Measurements from ENCODE around the gene FARP2.

Gene FARP2

DNA sequence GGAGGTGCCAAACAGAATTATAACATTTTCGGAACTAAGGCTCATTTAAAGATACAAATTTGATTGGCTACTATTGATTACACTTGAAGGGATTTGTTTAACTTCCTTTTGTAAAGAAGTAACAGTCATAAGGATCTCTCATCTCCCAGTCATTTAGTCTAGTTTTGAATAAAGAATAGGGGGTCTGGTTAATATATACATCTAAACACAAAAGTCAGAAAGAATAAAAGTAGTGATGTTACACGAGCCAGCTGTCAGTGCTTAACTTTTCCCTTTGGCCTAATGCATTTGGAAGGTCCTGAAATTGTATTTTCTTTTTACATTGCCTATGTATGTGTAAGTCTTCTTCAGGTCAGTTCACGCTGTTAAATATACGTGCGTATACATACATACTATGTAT, 32.3 kb upstream of the FARP2 start:
- DNase-seq (ENCODE audit: low read depth): no peak

DNA sequence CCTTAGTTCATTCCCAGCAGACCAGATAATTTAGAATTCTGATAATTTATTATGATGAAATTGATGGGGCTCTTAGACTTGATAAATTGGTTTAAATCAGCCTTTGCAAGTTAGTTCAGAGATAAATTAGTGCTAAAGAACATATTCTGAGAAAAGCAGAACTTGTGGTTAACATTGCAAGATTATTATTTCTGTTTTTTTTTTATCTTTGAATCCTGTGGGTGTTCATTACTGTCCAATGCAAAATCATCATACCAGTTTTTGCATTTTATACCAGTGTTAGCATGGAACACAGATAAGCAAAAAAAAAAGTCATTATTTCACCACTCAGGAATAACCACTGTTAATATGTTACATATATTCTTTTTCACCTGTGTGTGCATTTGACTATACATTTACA, 31.3 kb upstream of the FARP2 start:
- no peak for DNase-seq (ENCODE audit: low read depth)

DNA sequence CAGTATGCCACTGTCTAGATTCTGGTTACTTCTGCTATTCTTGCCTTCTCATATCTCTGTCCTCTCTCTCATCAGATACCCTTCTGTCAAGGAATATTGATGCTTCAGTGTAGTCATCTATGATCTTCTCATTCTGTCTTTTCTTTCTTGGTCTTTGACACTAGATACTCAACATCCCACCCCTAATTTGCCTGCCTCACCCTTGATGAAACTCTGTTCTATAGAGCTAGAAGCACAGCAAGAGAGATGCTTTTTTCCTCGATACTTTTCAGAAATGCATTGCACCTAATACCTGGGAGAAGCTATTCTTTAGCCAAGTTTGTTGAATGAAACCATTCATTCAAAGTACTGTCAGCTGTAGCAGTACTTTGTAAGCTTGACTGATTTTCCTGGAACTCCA, 30.8 kb upstream of the FARP2 start:
- no peak for DNase-seq (ENCODE audit: low read depth)

DNA sequence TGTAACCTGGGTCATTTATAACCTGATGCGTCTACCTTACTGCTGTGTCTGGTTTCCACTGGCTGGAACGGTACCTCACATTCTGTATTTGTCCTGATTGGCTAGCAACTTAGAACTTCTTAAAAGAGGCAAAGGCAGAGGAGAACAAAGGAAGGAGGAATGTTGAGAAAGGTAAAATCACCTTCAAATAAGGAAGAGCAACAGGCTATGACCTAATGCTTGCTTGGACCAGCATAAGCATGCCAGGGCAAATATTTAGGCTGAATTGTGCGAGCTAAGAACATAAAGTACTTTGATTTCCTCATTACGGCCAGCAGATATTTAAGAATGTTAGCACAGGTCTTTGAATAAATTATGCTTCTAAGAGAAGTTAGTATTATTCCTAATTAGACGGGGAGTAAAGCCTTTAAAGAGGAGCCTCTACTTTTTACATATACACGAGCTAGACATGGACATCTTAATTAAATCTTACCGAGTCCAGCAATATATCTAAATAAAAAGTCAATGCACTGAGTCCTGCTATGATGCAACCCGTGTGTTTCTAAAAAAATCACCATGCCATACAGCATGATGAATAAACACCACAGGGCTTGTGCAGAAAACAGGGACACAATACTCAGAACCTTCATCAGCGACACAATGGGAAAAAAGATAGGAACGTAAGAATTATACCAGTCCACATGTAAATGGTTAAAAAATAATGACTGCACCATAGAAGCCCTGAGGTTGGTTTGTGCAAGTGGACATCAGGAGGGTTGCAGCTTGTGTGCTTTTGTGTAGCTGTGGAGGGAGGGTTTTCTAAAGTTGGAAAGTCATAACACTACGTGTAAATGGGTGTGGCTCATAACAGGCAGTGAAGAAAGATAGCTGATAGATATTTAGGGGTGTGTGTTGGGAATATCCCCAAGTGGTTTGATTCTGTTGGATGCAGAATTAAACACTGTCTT, 26.1 kb upstream of the FARP2 start:
- DNase-seq (ENCODE audit: low read depth): no peak

DNA sequence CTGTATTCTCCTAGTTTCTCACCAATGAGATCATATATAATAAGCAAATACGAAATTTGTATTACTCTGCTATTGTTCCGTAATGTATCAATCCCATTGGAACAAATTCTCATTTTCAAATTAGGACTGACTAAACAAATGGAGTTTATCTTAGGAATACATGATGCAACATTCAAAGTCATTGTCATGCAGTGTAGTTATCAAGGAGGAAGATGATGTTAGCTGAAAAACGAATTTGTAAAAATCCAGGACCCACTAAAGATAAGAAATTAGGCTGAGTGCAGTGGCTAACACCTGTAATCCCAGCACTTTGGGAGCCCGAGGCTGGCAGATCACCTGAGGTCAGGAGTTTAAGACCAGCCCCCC, 25.5 kb upstream of the FARP2 start:
- no peak for DNase-seq (ENCODE audit: low read depth)

DNA sequence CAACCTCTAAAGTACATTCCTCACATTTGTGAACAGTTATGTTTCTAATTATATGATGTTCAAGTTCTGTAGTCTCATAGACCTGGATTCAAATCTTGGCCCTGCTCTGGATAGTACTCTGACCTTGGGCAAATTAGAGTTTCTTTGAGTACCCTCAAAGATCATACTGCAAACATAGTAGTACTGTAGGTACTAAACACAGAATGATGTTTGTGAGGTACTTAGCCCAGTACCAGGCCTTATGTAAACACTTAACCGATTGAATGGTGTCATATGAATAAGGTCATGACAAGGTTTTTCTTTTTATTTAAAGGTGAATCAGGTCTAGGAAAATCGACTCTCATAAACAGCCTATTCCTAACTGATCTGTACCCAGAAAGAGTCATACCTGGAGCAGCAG, 21.3 kb upstream of the FARP2 start:
- no peak for DNase-seq (ENCODE audit: low read depth)

DNA sequence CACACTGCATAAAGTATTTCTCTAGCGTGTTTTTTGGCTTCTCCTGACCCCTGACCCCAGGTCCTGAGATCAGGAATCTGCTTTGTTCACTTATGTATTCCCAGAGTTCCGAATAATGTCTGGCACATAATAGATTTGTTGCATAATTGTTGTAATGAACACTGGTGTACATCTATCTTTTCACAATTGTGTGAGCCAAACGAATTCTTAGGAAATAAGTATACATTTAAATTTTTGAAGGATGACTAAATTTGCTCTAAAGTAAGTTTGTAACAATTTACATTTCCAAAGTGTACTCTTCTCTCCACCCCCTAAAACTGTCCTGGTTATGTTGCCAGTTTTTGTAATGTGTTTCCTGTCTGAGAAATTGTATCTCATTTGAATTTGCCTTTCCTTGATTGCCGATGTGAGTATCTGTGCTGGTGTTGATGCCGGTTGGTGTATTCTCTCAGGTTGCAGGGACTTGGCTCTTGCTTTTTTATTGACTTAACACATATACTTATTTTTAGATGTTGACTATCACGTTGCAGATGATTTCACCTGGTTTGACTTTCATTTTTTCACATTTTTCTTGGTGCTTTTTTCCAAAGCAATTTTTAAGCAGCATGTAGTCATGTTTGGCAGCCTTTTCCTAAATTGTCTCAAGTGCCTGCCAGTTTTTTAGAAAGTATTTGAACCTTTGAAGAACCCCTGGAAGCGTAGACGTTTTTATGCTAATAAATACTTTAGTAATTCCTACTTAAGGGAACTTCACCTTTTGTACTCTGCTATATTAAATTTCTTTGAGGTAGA, 16.1 kb upstream of the FARP2 start:
- DNase-seq (ENCODE audit: low read depth): no peak

DNA sequence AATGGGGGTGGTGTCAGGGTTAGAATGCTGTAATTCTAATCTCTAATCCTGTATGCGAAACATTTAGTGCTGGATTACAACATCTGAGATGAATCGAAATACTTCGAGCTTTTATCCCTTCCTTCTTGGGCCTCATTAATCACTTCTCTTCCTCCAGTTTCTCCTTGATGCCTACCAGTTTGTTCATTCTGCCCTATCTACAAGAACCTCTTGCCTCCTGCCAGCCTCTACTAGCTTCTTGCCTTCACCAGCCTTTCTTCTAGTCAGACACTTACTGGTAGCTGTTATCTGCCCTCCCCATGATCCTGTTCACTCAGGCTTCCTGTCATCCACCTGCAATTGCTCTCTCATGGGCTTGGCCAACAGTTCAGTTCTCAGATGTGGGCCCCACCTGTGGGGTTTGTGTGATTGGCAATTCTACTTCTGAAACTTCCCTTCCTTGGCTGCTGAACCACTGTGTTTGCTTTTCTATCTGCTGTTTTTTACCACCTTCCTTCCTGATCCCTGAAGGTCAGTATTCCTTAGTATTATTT, 15.4 kb upstream of the FARP2 start:
- DNase-seq (ENCODE audit: low read depth): no peak

DNA sequence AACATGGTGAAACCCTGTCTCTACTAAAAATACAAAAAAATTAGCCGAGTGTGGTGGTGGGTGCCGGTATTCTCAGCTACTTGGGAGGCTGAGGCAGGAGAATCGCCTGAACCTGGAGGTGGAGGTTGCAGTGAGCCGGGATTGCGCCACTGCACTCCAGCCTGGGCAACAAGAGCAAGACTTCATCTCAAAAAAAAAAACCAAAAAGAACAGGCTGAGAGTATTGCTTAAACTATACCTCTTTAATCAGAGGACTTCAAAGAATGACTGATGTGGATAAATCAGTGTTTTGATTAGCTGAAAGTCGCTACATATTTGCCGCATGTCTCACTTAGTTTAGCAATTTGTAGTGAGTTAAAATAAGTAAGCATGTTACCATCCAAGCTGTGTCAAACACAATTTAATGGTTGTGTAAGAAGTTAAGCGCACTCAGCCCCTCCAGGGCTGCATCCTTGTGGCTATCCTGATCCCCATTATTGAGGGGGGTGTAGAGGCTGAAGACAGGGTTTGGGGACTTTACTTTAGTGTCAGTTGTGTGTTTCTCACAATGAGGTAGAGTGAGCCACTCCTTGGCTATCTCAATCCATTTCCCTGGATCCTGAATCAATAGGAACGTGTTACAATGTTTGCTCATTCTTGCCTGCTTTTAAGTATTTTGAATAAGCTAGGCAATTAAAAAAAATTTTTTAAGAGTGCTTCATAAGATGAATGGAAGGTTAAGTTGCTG, 11.0 kb upstream of the FARP2 start:
- peak; percentile 70 for DNase-seq (ENCODE audit: low read depth)

DNA sequence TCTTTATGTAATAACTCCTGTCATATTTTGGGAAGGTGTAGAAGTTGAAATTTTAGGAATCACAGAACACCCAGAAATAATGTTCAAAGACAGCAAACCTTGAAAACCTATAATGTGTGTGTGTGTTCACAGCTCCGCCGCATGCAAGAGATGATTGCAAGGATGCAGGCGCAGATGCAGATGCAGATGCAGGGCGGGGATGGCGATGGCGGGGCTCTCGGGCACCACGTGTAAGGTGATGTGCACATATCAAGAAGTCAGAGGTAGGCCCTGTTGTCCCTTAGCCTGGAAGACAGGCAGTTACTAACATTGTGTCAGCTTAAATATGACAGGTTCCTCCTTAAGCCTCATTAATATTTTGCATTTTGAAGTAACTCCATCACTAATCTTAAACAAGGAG, 6.1 kb upstream of the FARP2 start:
- DNase-seq (ENCODE audit: low read depth): no peak

DNA sequence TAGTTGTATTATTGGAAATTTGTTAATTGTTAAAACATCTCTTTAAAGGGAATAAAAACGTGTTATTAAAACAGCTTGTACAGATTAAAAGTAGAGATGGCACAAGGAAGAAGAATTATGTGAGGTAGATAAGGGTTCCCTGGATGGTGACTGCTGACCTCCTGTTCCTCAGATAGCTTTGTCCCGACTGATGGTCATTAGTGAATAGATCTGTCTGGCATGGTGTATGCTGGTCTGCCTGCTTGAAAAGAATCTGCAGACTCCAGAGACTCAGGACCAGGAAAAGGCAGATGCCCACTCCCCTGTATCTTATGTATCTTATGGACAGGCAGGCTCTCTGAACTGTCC, 5.6 kb upstream of the FARP2 start:
- DNase-seq (ENCODE audit: low read depth): no peak

DNA sequence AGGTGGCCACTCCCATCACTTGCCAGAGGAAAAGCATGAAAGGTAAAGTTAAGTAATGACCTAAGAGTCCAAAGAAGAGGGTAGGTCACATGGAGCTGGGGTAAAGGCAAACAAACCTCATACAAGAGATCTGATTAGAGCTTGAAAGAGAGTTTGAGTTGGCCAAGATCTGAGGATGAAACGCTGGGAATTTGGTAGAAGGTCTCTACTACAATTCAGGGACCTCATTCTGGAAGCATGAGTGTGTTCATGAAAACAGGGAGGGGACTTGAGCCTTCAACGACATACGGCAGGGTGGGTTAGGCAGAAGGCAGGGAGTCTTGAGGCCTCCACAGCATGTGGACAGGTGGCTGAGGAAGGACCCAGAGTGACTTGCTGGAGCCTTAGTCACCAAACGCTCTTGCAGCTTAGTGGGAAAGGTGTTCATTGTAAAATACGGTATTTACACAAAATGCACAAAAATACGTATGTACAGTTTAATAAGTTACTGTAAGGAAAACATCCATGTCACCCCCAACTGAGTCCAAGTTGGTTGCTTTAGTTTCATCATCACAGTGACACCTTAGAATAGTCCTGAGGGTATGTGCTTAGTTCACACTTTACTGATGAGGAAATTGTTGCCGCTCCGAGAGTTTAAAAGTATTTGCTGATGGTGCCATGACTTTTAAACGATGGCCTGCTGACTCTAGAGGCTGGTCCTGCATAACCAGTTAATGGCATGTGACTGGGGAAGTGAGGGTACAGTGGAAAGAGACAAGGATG, 5.0 kb upstream of the FARP2 start:
- DNase-seq (ENCODE audit: low read depth): no peak

DNA sequence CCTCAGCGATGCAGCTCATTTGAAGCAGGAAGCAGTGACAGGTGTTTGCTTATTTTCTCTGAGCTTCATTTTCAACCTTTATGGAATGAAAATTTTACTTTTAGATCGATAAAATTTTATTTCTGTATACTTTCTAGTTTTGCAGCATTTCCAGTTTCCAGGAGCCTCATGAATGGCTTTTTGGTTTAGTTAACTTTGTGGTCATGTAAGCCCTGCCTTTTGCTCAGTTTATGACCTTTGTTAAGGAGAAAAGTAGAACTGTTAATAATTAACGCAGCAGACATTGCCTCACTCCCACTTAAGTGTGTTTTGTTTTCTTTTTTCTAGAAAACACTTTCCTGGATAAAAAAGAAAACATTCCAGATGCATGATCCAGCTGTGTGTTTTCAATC, 4.4 kb upstream of the FARP2 start:
- DNase-seq (ENCODE audit: low read depth): no peak

DNA sequence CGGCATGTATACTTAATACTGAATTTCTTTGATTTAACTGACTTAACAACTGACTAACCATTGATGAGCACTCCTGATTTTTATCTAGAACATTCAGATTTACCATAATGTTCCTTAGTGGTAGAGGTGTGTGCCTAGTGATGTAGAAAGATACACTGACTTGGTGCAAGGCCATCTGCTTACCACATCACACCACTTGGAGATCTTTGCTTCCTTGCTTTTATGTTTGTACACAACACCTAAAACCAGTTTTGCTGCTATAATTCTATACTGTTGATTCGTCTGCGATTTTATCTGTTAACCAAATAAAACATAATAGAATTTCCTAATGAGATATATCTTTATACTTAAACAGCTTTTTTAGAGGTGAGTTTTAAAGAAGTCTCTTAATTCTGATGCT, 3.9 kb upstream of the FARP2 start:
- DNase-seq (ENCODE audit: low read depth): no peak

DNA sequence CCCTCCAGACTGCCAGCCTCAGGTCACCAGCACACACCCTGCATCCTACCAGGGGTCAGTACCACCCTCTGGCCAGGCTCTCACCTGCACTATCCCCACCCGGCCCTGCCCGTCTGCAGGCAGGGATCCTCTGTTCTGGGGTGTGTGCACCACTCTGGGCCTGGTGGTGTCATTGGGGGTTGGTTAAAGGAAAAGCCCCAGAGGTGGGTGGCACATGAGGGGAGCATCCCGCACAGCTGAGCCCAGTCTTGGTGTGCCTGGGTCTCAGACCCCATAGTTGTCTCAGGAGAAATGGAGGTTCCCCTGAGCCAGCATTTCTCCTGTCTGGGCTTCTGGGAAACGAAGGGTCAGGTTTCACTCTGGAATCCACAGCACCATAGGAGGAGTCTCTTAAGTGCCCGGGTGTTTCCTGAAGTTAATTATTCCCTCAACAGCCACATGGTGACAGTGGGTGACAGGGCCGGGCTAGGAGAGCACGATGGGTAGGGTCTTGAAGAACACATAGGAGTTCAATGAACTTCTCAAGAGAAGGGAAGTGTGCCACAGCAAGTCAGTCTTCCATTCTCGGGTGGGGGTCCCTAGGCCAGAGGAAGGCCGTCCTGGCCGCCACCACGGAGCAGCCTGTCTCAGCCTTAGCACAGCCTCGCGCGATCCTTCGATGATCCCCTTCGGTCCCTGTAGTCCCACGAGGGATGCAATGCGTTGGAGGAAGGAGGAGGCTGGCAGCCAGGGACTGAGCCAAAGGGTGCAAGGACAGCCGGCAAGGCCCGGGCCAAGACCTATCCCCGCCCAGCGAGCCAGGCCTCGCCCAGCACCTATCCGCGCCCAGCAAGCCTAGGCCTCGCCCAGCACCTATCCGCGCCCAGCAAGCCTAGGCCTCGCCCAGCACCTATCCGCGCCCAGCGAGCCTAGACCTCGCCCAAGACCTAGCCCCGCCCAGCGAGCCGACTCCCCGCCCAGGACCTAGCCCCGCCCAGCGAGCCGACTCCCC, 1.1 kb upstream of the FARP2 start:
- DNase-seq (ENCODE audit: low read depth): peak; percentile 71

DNA sequence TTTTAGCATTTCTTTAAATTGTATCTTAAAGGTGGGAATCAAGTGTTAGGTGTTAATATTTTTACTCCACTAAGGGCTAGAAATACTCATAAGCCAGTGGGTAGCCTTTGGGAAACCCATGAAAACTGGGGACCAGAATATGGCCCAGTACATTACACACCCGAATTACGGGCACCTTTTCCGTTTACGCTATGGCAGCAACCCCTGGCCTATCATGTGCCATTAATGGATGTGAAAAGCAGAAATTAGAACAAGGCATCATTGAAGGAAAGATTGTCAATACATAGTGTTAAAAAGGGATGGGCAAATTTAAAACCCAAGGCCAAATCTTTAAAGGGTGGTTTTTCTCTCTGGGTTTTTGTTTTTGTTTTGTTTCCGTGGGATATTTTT, 781 bp downstream of the FARP2 start:
- no peak for DNase-seq (ENCODE audit: low read depth)

DNA sequence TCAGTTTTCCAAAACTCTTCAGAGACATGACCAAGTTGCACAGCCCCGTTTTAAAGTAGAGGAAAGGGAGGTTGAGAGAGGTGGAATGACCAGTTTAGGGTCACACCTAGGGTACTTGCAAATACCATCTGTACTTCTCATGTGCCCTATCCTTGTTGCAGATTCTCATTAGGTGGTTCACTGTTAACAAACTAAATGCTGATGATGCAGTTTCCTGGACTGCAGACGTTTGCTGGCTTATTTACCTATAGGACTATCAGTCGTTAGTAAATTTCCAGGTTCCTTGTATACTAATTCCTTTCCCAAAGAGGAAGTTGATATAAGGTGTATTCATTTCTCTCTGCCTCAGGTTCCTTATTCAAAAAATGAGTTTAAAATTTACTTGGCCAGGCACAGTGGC, 1.4 kb downstream of the FARP2 start:
- DNase-seq (ENCODE audit: low read depth): no peak

DNA sequence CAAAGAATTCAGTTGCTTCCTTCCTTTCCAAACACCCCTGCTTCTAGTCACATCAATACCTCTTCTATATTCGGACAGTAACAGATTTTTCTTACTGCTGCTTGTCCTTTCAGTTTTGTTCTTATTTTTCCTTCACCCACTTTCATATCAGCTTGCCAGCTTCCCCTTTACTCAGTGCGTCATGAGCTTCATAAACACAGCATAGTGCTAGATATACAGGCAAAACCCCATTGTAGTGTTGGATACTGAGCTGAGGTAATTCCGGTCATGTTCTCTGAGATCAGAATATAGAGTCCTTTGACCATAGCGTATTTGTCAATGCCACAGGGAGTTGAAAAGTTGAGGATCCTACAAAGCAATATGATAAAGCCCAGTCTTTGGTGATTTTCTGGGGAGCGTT, 2.4 kb downstream of the FARP2 start:
- no peak for DNase-seq (ENCODE audit: low read depth)

DNA sequence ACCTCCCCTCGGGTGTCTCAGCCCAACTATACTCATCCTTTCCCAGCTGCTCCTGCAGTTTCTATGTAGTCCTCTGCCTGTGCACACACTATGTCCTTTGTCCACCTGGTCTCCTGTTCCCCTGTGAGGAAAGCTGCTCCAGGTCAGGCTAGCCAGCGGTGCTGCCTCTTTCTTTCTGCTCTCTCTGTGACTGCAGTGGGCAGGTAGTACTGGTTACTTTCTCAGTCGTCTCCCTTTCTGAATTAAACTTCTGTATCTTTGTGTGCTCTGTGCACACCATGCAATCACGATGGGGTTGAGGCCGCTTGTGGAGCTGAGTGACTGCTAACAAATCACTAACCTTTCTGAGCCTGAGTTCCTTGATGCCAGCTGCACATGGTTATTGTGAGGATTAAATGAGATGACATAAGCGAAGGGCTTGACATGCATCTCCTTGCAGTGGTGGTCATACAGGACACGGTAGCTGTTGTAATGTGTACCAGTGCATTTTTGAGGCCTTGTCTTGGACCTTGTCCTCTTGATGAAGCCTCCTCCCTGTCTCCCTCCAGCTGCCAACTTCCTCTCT, 3.5 kb downstream of the FARP2 start:
- DNase-seq (ENCODE audit: low read depth): no peak

DNA sequence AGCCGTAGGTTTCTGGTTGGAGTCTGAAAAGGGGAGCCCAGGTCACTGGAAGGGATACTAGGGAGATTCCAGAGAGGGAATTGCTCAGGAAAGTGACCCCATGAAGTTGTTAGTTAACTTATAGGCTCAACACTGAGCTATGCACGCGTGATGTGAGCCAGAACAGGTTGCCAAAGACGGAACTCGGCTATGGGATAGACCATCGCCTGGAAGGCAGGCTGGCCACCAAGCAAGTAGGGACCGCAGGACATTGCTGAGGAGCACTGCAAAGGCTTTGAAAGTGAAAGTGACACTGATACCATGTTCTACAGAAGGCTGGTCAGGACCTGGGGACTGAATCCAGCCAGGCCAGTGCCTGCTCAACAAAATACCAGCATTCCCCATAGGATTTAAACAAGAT, 7.3 kb downstream of the FARP2 start:
- DNase-seq (ENCODE audit: low read depth): peak; percentile 24

Measured in EH (cell line).